Measurements from ENCODE around the gene IL15RA. TPM values are rescaled to one million over a fixed set of nuclear protein-coding genes. Genes with fewer than 3 reads are reported as not detected.
"Not testable (repeated sequence)": the region's sequence is repeated elsewhere in the genome, so short reads cannot be mapped to it uniquely, and the experiment has no call there.

Gene IL15RA
- total RNA-seq, 1 experiment from 2014 or later, result 10.3 TPM

DNA sequence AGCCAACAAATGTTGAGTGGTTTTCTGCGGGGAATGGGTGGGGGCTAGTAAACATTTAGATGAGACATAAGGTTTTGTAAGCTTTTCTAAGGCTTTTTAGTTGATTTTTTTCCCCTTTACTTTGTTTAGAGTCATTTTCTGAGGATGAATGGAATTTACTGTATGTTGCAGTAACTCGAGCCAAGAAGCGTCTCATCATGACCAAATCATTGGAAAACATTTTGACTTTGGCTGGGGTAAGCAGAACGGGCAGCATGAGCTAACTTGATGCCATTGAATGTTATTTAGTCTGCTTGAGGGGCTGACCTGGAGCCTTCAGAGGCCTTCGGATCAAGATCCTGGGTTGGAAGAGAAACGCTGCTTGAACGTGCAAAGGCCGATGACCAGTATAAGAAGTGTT is 50.0 kb downstream of the IL15RA start:
- no peak for DNase-seq (ENCODE audit: low spot score)

DNA sequence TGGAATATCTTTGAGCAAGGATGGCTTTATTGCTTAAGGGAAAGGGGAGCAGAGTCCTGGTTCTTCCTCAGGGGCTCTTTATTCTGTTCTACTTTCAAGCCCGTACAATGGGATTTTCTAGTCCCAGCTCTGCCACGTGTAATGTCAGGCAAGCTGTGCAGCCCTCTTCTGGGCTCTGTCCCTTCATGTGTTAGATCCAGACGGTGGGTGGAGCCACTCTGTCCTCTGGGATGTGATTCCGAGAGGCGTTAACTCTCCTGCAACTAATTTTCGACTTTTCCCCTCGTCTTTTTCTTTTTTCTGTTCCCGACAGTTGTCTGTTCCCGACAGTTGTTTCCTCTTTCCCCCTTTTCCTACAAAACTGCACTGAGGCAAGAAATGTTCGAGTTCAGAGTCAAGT is 52.5 kb downstream of the IL15RA start:
- DNase-seq (ENCODE audit: low spot score), result no peak

DNA sequence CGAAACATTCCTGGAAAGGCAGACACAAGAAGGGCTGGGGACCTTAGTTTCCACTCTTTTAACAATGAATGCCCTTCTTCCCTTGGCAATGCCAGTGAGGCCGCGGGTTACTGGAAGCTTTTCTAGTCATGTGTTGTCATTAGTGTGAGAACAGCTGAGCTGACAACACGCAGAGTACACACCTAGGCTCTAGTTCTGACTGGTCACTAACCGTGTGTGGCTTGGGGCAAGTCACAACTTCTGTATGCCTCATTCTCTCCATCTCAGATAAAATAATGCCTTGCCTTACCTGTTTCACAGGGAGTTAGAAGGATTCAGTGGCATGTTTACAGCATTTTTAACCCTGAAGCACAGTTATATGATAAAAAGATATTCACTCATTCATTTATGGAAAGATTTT is 55.6 kb downstream of the IL15RA start:
- no peak for DNase-seq (ENCODE audit: low spot score)

DNA sequence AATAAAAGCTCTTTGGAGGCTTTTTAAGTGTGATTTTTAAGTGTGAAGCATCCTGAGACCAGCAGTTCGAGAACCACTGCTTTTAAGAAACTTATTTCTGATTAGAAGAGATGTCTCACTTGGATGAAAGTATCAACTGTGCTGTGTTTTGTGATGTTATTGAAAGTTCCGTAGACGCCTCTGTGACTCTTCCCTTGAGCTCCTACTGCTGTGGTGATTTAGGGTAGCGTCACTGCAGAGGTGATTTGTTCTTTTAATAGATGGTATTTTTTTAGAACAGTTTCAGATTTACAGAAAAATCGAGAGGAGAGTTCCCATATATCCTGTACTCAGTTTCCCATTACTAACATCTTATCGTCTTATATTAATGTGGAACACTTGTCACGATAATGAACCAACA is 57.8 kb downstream of the IL15RA start:
- no peak for DNase-seq (ENCODE audit: low spot score)

DNA sequence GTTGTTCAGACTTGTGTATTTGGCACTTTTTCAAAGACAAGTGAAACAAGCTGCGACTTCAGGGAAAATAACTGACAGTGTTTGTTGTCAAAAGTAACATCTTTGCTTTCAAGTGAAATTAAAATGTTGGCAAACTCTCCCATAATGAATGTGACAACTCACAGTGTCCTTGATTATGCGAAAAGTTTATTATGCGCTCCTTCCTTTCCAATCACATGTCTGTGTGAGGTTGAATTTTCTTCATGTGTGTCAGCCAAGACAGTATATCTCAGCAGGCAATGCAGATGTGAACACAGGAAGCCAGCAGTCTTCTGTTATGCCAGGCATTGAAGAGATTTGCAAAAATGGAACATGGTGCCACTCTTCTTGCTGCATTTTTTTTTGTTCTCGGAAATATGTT is 58.6 kb downstream of the IL15RA start:
- no peak for DNase-seq (ENCODE audit: low spot score)

DNA sequence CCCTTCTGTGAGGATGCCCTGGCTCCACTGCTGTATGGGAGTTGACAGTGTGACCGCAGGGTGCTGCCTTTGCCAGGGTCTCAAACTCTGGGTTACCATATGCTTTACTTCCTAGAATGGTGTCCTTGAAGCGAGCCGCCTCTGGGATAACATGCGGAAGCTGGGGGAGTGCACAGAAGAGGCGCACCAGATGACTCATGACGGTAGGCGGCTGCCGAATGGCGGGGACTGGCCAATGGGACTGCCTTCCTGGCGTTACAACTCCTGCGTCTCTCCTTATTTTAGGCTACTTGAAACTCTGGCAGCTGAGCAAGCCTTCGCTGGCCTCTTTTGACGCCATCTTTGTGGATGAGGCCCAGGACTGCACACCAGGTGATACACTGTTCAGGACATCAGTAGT is 60.0 kb downstream of the IL15RA start:
- no peak for DNase-seq (ENCODE audit: low spot score)

DNA sequence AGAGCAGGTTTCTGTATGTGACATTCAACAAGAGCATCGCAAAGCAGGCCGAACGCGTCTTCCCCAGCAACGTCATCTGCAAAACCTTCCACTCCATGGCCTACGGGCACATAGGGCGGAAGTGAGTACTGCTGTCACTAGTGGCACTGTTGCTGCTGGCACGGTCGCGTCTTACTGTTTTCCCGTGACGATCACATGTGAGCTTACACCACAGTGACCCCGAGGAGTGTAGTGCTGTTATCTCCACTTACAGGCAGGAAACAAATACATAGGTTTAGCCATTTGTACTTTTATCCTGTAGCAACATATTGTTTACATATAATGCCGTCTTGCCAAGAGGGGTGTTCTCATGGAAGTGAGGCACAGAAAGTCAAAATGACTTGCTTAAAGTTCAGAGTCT is 61.9 kb downstream of the IL15RA start:
- DNase-seq (ENCODE audit: low spot score), result no peak

DNA sequence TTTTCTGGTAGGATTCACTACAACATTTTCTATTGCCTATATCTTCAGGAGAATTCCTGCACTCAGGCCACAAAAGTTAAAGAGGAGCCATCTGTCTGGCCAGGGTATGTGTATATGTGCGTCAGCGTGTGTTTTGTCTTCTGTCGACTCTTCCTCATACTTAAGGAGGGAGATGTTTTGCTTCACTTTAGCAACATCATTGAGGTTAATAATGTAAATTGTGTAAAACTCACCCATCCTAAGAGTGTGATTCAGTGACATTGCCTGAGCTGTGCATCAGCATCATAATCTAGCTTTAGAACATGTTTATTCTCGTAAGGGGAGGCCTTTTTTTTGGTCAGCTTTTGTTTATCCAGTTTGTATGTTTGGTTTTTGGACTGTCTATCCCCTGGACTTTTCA is 63.6 kb downstream of the IL15RA start:
- no peak for DNase-seq (ENCODE audit: low spot score)

DNA sequence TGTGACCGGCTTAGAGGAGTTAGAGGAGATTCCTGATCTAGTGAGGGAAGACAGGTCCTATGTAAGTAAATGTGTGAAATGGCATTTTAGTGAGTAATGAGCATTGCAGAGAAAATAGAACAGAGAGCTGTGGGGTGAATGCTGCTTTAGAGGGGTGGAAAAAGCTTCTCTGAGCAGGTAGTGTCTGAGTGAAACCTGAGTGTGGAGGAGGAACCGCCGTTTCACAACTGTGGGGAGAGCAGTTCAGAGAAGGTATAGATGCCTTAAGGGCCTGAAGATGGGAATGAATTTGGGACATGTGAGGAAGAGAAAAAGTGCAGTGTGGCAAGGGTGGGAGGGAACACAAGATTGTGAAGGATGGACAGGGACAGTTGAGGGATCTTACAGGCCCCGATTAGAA is 65.7 kb downstream of the IL15RA start:
- no peak for DNase-seq (ENCODE audit: low spot score)

DNA sequence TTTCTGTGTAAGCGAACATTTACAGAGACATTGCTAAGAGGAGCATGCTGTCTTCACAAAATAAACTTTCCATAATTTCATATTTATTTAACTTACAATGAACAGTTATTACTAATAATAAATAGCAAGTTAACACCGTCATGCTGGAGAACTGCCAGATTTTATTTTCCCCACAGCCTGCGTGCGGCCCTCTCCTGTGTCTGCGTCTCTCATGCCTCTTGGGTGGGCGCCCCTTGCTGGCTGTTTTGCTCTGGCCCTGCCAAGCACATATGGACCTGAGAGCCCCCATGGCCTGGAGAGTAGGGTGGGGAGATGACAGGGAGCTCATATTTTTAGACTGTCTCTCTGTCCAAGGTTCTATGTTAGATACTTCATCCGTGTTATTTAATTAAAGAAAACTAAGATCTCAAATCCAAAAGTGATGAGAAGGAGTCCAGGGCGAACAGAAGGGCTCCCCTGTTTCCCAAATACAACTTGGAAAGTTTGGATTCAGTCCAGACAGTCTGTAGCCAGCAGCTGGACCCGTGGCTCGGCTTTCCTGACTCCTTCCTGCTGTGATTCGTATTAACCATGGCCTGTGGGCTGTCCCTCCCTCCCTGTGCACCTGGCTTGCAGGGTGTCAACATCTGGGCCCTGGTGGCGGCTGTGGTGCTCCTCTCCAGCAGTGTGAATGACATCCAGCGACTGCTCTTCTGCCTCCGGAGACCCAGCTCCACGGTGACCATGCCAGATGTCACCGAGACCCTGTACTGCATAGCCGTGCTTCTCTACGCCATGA is 66.8 kb downstream of the IL15RA start:
- DNase-seq (ENCODE audit: low spot score), result no peak

DNA sequence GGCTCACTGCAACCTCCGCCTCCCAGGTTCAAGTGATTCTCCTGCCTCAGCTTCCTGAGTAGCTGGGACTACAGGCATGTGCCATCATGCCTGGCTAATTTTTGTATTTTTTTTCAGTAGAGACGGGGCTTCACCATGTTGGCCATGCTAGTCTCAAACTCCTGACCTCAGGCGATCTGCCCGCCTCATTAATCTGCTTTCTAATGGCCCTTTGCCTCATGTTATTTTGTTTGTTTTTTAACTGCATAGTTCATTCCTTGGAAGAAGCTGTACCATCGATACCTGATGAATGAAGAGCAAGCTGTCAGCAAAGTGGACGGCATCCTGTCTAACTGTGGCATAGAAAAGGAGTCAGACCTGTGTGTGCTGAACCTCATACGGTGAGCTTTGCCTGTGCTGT is 68.7 kb downstream of the IL15RA start:
- not testable (repeated sequence) for DNase-seq (ENCODE audit: low spot score)

DNA sequence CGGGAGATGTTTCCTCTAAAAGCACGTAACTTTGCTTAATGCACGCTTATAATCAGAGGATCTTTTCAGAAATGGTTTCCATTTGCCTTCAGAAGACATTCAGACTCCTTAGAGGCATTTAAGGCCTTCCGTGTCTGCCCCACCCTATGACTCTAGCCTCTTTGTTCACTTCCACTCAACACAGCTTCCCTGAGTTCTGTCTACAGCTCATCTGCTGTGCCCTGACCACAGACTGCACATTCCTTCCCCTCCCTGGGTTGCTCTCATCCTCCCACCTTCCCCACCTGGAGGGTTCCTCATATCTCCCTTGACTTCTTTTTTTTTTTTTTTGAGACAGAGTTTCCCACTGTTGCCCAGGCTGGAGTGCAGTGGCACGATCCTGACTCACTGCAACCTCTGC is 70.7 kb downstream of the IL15RA start:
- DNase-seq (ENCODE audit: low spot score), result no peak

DNA sequence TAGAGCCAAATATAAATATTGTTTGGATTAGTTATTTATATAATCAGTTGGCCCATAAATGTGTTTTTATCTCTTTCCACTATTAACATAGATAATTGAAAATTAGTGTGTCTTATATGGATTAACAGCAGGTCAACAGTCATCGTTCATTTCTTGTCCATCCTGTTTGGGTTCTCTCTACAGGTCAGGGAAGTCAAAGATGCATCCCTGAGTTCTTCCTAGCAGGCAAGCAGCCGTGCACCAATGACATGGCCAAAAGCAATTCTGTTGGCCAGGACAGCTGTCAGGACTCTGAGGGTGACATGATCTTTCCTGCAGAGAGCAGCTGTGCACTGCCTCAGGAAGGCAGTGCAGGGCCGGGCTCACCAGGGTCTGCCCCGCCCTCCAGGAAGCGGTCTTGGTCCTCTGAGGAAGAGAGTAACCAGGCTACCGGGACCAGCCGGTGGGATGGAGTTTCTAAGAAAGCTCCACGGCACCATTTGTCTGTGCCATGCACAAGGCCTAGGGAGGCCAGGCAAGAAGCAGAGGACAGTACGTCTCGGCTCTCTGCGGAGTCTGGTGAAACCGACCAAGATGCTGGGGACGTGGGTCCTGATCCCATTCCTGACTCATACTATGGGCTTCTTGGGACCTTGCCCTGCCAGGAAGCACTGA is 71.4 kb downstream of the IL15RA start:
- DNase-seq (ENCODE audit: low spot score), result no peak

DNA sequence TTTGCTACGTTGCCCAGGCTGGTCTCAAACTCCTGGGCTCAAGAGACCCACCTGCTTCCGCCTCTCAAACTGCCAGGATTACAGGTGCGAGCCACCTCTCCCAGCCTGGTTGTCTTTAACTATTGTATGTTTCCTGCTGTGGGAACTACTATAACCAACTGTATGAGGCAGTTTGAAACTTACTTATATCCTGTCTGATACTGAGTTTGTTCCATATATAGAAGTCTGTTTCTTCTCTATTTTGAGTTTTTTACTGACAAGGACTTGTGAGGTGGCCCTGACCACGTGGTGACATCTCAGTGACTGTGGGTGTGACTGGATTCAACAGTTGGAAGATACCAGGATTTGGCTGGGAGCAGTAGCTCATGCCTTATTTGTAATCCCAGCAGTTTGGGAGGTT is 73.1 kb downstream of the IL15RA start:
- DNase-seq (ENCODE audit: low spot score), result no peak

DNA sequence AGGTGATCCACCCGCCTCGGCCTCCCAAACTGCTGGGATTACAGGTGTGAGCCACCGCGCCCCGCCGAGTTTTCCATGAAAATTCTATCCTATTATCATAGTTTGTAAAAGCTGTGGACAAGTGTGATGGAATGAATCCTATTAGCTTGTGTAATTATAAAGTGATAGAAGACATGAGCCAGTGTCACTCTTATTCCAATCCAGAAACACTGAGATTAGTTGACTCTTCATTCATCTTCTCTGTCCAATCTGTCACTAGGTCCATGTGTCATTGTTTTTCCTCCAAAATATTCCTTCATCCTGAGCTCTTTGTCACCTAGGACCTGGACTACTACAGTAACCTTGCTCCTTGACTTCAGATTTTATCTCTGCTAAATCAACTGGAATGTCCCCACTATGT is 73.8 kb downstream of the IL15RA start:
- DNase-seq (ENCODE audit: low spot score), result no peak

DNA sequence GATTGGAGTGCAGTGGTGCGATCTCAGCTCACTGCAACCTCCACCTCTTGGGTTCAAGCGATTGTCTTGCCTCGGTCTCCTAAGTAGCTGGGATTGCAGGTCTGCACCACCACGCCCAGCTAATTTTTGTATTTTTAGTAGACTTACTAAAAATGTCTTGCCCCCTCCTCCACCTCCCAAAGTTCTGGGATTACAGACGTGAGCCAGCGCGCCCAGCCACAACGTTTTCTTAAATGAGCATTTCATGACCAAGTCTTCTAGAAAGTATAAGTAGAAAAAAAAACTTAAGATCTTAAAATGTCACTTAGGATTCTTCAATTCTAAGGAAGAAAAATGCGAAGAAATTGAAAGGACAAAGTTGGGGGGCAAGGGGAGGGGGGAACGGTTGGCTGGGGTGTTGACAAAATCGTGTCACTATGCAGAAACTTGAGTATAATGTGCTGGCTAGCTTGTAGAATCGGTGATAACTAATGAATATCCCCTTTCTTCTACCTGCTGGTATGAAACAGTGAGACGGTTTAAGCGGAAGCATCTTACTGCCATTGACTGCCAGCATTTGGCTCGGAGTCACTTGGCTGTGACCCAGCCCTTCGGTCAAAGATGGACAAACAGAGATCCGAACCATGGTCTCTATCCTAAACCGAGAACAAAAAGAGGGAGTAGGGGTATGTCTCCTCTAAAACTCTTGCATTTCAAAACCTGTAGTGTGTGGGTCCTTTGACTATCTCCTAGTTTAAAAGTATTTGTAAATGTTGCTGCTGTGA is 74.7 kb downstream of the IL15RA start:
- DNase-seq (ENCODE audit: low spot score), result no peak

Other genes with a start within 250 kb of the IL15RA start
- gene GDI2, start 164.1 kb downstream of the IL15RA start, total RNA-seq (2014; rRNA removed; shearing (Covaris generic)), result 447 and 488 TPM in 2 replicates
- 14.0 and 14.6 TPM in 2 replicates for gene ANKRD16, start 87.7 kb downstream of the IL15RA start, total RNA-seq (2014; rRNA removed; shearing (Covaris generic))
- gene FBH1, start 87.3 kb downstream of the IL15RA start, total RNA-seq (2014; rRNA removed; shearing (Covaris generic)), result 79.0 and 90.1 TPM in 2 replicates
- gene IL2RA, start 84.8 kb upstream of the IL15RA start, total RNA-seq (2014; rRNA removed; shearing (Covaris generic)), result not detected in 2 replicates
- gene RBM17, start 111.5 kb upstream of the IL15RA start, total RNA-seq (2014; rRNA removed; shearing (Covaris generic)), result 56.5 and 70.3 TPM in 2 replicates
- gene PFKFB3, start 225.4 kb upstream of the IL15RA start, total RNA-seq (2014; rRNA removed; shearing (Covaris generic)), result 12.2 and 16.5 TPM in 2 replicates

All from A172 (cell line).